Adipose tissue (tissue), 3 donors: ENCODE measurements around the gene HTRA3. TPM values are rescaled to one million over a fixed set of nuclear protein-coding genes. Genes with fewer than 3 reads are reported as not detected.
"Not testable (repeated sequence)": the region's sequence is repeated elsewhere in the genome, so short reads cannot be mapped to it uniquely, and the experiment has no call there.

Experiments
- H3K27ac ChIP-seq: one replicate; pipeline ENCODE4 v1.5.1; 2013; ENCODE audit warnings: low read depth, low read length
- WGBS, 3 donors: extraction: QIAGEN DNeasy Blood & Tissue Kit; methylation state at CpG; one replicate each; pipeline ENCODE4 v1.1.7; 2013; 5-methylcytosine and 5-hydroxymethylcytosine counted together
- polyA plus RNA-seq, 3 donors: library from polyadenylated mRNA; stranded (reverse); fragments of 200-250 nt; gene quantifications; one replicate each; pipeline ENCODE4 v1.2.3, GENCODE V29; 2013
- donor health status: healthy with polysubstance abuse.
- donor health status: Bipolar disorder and iron deficiency.
- donor health status: healthy.

Gene HTRA3
- polyA plus RNA-seq, 3 donors = 5.8 to 56.3 (median 41.8) TPM

GRCh38 chr4:8326206-8326605, 56.7 kb downstream of the HTRA3 start:
- no peak overlapping the region for H3K27ac ChIP-seq

GRCh38 chr4:8328456-8328855, 58.9 kb downstream of the HTRA3 start:
- no peak overlapping the region for H3K27ac ChIP-seq
- WGBS, 3 donors = 70 to 96% (median 93%) methylated on average over 3 of the region's 3 CpGs

- H3K27ac ChIP-seq = no peak overlapping the region
- WGBS, 3 donors = 83 to 84% (median 83%) methylated on average over 13 of the region's 13 CpGs
Observed at GRCh38 chr4:8328866-8329559, 59.5 kb downstream of the HTRA3 start.

GRCh38 chr4:8329560-8329858, 60.0 kb downstream of the HTRA3 start:
- WGBS, 3 donors = 75 to 81% (median 79%) methylated on average over 6 of the region's 6 CpGs
- no peak overlapping the region for H3K27ac ChIP-seq

- H3K27ac ChIP-seq = no peak overlapping the region
- WGBS, 3 donors = 79 to 92% (median 91%) methylated on average over 20 of the region's 20 CpGs
Observed at GRCh38 chr4:8329859-8330761, 60.6 kb downstream of the HTRA3 start.

DNA sequence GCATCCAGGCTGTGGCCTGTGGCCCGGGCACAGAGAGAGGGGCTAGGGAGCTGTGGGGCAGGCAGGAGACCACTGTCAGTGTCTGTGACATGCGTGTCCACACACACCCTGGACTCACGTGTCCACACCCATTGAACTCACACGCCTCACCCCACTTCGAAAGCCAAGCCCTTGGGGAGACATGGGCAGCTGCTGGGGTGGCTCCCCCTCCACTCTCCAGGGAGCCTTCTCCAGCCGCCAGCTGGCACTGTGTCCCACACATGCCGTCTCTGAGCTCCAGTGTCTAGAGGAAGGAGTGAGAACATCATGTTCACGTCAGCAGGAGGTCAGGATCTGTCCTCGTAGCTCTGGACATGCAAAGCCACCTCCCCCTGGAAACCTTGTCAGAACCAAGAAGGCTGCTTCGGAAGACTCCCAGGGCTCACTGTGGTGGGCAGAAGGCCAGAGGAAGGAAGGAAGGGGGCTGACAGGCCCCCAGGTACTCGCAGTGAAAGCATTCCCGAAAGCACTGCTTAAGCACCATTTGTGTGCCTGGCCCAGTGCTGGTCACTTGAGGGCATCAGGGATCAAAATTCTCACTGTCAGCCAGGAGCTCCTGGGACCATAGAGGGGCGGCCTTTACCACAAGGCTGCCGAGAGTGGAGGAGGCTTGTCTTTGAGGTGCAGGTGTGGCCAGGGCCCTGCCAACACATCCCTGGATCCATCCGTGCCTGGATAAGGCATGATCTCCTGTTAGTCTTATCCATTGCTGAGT, 61.4 kb downstream of the HTRA3 start:
- no peak overlapping the region for H3K27ac ChIP-seq
- WGBS, 3 donors = 58 to 67% (median 64%) methylated on average over 15 of the region's 15 CpGs

GRCh38 chr4:8331575-8331955, 62.0 kb downstream of the HTRA3 start:
- 73 to 89% (median 78%) methylated on average over 6 of the region's 6 CpGs for WGBS, 3 donors
- H3K27ac ChIP-seq = no peak overlapping the region

DNA sequence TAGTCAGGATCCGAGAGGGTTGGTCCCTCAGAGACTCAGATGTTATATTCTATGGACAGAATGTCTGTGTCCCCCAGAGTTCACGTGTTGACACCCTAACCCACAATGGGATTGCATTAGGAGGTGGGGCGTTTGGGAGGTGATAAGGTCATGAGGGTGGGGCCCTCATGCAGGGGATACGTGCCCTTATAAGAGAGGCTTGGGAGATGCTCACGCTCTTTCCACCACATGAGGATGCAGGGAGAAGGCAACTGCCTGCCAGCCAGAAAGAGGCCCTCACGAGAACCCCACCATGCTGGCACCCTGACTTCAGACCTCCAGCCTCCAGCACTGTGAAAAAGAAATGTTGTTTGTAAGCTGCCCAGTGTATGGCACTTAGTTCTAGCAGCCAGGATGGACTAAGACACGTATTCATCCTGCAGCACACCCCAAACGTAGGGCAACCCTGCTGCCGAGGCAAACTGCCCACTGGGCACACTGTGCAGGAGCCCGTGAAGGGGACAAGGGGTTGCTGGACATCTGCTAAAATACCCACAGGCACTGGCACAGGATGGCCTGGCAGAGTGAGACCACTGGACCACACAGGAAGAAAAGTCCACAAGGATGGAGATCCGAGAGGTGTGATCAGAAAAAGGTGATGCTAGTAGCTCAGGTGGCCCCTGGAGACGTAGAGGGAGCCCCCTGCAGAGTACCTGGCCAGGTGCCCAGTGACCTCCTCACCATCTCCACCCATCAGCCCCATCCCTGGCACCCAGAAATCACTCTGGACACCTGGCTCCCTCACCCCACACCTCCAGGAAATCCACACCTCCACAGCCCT, 62.7 kb downstream of the HTRA3 start:
- 90 to 92% (median 92%) methylated on average over 11 to 12 of the region's 12 CpGs for WGBS, 3 donors
- H3K27ac ChIP-seq = no peak overlapping the region

DNA sequence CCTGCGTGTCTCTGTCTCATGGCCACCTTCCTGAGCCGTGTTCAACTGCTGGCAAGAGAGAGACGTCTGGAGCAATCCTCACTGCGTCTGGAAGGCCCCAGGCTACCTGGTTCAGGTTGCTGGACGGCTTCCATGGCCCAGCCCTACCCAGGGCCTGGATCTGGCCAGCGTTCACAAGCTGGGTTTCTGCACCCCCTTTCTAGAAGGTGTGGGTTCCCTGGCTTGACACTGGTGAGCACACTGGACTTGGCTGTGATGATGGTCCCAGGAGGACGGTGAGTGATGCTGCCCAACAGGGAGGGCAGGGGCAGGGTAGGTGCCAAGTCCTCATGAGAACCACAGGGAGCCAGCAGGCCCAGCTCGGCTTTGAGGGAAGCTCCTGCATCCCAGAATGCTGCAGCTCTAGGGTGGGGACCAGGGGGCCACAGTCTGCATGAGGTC, 63.4 kb downstream of the HTRA3 start:
- 77 to 86% (median 85%) methylated on average over 8 of the region's 8 CpGs for WGBS, 3 donors
- no peak overlapping the region for H3K27ac ChIP-seq

DNA sequence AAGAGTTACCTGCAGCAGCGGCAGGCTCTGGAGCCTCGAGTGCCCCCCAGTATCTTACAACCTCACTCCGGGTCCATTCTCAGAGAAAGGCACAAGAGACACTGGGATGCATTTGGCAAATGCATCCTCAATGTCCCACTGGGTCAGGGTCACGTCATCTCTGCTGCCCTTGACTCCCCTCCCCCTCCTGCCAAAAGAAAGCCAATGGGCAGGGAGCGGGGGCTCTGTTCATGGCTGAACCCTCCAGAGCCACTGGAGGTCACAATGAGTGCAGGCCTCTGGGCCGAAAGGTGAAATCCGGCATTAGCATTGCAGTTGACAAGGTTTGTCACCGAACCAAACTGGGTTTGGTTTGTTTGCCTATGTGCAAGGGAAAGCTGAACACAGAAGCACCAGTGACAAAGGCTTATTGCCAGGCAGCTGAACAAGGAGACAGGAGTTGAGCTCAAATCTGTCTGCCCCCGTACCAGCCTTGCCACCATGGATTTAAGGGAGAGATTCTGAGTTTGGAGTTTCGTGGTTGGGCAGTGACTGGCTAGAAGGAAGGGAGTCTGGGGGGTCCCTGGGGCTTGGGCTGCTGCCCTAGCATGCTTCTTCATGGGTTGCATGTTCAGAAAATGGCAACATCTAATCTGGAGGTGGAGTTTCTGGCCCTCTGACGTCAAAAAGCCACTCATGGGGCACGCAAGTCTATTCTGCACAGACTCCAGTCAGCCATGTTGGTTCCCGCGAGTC, 64.3 kb downstream of the HTRA3 start:
- 81 to 87% (median 85%) methylated on average over 14 of the region's 14 CpGs for WGBS, 3 donors
- H3K27ac ChIP-seq = no peak overlapping the region

DNA sequence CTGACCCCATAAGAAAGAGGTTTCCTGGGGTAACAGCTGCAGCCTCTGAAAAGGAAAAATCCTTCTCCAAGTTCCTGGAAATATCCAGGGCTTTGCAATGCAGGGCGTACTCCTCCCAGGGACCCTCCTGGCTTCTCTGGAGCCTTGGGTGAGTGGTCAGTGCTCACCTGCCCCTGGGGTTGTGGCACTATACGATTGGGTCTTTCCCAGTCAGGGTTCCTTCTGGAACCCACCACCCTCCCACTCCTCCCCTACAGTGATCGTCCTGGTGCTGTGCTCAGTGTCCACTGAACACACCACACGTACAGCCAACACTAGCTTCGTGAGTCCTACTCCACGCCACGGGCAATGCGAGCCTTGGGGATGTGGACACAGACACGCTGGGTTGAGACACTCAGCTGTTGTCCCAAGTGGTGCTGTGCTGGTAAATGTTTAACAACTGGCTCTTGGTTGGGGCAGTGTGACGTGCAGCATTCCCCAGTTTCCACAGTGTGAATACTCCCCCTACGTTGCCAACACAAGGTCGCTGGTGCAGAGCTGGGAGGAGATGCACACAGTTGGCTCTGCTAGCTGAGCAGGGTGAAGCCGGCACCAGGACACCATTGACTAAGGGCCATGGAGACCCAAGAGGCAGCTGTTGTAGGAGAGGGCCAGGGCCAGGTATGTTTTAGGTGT, 65.4 kb downstream of the HTRA3 start:
- 50 to 95% (median 94%) methylated on average over 13 of the region's 13 CpGs for WGBS, 3 donors
- H3K27ac ChIP-seq = no peak overlapping the region

DNA sequence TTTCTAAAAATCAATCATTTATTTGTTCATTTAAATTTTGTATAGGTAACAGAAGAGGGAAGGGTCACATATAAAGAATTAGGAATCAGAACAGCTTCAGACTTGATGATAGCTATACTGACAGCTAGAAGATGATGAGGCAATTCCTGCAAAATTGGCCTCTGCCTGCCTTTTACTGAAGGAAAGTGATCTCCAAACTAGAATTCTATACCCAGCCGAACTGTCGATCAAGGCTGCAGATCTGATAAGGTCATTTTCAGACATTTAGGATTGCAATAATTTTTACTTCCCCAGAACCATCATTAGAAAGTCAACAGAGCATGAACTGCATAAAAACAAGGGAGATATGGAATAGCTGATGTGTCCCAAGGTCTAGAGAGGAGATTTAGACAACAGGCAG, 66.3 kb downstream of the HTRA3 start:
- 96 to 100% (median 98%) methylated on average over 2 of the region's 2 CpGs for WGBS, 3 donors
- H3K27ac ChIP-seq = no peak overlapping the region

GRCh38 chr4:8336412-8337075, 67.0 kb downstream of the HTRA3 start:
- H3K27ac ChIP-seq = no peak overlapping the region

GRCh38 chr4:8338351-8338961, 68.9 kb downstream of the HTRA3 start:
- 45 to 69% (median 64%) methylated on average over 4 of the region's 4 CpGs for WGBS, 3 donors
- H3K27ac ChIP-seq = no peak overlapping the region

More at GRCh38 chr4:8336412-8337075, 67.0 kb downstream of the HTRA3 start:
- WGBS, 3 donors = 70 to 93% (median 71%) methylated on average over 7 of the region's 7 CpGs

DNA sequence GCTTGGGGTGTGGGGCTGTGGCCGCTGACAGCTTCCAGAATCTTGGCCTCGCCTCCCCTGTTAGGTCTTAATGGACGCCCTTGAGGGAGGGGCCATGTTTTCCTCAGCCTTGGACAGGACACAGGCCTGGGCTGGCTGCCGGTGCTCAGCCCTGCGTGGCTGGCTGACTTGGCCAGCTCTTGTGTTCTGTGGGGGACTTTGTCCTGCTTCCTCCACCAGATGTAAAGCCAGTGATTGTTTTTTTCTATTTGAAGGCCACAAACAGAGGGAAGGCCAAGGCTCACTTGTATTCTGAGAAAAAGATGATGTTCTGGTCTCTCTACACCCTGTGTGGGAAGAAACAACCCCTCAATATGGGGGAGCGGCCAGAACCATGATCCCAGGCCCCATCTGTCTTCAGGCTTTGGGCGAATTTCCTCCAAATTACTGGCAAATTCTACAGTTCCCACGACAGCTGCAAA, 71.3 kb downstream of the HTRA3 start:
- H3K27ac ChIP-seq = no peak overlapping the region
- 48 to 60% (median 57%) methylated on average over 8 of the region's 8 CpGs for WGBS, 3 donors

- H3K27ac ChIP-seq = not testable (repeated sequence)
- 82 to 90% (median 84%) methylated on average over 7 of the region's 7 CpGs for WGBS, 3 donors
Observed at GRCh38 chr4:8341281-8341680, 71.7 kb downstream of the HTRA3 start.
